HG03175 (cell line): Measurements from ENCODE around the gene PRDM12.

Source experiments
- ATAC-seq: cut with Tn5 transposase; IDR thresholded peaks from one replicate; pipeline ENCODE4 v1.9.1; 2021; ENCODE audit warnings: mild to moderate bottlenecking, moderate library complexity; ENCODE audit not compliant: unreplicated experiment

The PRDM12 gene

DNA sequence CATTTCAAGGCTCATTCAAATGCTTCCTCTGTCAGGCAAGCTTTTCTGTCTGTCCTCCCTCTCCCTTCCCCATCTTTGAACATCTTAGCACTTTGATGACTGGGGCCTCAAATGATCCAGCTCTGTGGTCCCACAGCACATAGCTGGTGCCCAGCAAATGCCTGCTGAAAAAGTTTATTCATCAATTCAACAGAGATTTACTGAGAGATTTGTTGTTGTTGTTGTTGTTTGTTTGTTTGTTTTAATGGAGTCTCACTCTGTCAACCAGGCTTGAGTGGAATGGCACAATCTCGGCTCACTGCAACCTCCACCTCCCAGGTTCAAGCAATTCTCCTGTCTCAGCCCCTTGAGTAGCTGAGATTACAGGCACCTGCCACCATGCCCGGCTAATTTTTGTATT, 23.2 kb downstream of the PRDM12 start:
- ATAC-seq, result no peak

- ATAC-seq, result no peak
Measured at GRCh38 chr9:130688072-130688471, 23.7 kb downstream of the PRDM12 start.

DNA sequence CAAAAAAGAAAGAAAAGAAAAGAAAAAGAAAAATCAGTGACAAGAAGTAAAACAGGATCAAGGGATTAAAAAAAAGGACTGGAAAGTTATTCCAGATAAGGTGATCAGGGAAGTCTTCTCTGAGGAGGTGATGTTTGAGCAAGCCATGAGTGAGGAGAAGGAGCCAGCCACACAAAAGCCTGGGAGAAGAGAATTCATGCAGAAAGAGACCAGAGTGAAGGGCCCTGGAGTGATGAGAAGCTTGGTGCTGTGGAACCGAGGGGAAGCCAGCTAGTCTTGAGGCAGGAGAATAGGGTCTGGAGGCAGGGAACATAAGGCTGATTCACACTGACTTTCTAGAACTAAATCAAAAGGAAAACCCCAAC, 25.2 kb downstream of the PRDM12 start:
- ATAC-seq, result no peak

DNA sequence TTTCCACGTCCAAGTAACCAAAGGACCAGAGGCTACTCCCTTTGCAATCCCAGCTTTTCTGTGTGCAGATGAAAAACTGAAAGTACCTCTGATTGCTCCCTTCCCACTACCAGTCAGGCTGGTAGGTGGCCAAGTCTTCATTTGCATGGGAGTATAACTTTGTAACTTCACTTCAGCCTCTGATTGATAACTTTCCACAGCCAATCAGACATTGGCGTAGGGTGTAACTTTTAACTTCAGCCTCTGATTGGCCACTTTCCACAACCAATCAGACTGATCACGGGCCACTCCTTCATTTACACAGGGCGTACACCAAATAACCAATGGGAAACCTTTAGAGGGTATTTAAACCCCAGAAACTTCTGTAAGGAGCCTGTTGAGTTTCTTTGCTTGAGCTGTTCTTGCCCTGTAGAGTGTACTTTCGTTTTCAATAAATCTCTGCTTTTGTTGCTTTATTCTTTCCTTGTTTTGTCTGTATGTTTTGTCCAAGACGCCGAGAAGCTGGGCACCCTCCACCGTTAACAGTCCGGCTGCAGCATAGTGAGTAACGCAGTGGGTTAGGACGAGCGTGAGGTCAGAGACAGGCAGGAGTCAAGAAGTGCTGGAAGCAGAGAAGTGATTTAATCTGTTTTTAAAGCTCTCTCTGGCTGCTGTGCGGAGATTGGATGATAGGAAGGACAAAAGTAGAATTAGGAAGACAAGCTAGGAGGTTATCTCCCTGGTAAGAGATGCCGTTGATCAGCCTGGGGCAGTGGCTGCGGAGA, 25.7 kb downstream of the PRDM12 start:
- no peak for ATAC-seq

GRCh38 chr9:130692321-130692720, 27.9 kb downstream of the PRDM12 start:
- ATAC-seq, result no peak

GRCh38 chr9:130693101-130693425, 28.7 kb downstream of the PRDM12 start:
- no peak for ATAC-seq

GRCh38 chr9:130693426-130694191, 29.2 kb downstream of the PRDM12 start, which contains the start of gene EXOSC2:
Gene EXOSC2 (plus strand): TSS chr9:130693780. CDS start chr9:130693792, 12 bp downstream.
- peak; percentile 93 for ATAC-seq

- ATAC-seq, result no peak
Measured at GRCh38 chr9:130694205-130694604, 29.8 kb downstream of the PRDM12 start.

GRCh38 chr9:130696139-130696650, 31.8 kb downstream of the PRDM12 start:
- ATAC-seq, result no peak

DNA sequence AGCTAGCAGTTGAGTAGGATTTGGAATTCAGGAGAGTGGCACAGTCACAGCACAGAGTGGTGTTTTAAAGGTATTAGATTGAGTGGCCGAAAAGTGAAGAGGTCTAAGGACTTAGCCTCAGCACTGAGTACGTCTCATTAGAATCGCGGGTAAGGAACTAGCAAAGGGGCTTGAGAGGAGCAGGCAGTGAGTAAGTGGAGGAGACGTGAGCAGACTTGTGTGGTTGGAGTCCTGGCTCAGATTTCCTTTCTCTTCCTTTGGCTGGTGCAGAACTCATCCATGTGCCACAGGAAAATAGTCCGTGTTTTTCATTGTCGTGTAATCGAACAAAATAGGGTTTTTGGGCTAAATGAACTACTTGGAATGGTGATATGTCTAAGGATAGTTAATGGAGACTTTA, 32.6 kb downstream of the PRDM12 start:
- ATAC-seq, result no peak

DNA sequence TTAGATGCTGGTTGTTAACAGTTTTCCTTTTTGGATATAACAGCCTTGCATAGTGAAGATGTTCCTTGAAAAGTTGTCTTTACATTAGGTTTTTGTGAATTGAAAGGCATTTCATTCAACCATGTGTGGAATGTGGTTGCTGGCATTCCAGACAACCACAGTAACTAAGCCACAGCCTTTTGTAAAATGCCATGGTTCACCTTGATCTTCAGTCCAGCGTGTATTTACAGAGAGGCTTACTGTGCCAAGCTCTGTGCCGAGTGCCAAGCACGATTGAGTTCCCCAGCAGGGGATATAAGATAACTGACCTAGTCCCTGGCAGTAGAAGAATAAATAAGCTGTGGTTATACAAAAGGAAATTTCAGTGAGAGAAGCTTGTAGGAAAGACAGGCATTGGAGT, 34.1 kb downstream of the PRDM12 start:
- ATAC-seq, result no peak

DNA sequence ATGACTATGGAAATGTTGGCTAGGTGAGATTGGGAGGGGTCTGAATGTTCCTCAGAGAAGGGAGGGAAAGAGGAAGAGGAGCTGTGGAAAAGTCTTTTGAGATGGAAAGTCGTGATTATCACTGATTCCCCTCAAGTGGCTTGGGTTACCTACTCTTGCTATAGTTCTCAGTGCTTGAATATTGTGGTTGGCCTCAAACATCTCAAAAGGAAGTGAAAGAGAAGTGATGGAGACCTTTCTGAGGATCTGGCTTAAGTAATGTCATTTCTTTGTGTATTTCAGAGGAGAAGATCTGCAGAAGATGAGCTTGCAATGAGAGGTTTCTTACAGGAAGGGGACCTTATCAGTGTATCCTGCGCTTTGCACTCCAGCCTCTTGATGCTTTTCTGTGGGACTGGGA, 34.7 kb downstream of the PRDM12 start:
- ATAC-seq, result no peak

GRCh38 chr9:130701059-130702022, 36.9 kb downstream of the PRDM12 start:
- peak; percentile 55 for ATAC-seq

DNA sequence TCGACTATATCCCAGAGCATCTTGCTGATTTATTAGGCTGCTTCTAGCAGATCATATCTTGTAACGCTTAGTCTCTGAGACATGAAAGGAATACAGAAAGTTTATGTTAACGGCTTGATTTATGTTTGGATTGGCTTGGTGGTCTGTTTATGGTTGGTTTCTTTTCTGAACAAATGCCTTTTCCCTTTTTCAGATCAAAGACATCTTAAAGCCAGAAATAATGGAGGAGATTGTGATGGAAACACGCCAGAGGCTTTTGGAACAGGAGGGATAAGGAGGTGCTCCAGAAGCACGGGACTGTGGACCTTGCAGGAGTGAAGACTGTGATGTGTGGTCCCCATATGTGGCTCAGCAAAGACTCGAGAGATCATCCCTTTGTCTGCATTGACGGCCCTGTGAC, 39.1 kb downstream of the PRDM12 start:
- no peak for ATAC-seq

GRCh38 chr9:130707225-130707976, 43.0 kb downstream of the PRDM12 start:
- ATAC-seq, result no peak

- ATAC-seq, result no peak
Measured at GRCh38 chr9:130710822-130711352, 46.5 kb downstream of the PRDM12 start.

DNA sequence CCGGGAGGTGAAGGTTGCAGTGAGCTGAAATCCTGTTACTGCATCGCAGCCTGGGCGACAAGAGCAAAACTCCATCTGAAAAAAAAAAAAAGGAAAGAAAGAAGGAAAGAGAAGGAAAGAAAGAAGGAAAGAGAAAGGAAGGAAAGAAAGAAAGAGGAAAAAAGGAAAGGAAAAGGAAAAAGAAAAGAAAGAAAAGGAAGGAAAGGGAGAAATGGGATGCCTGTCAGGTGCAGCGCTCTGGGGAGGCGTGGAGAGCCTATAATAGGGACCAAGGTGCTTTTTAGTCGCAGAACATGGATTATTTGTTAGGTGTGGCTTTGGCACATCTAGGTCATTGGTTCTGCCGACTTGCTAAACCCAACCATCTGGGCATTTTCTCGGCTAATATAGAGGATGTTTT, 47.1 kb downstream of the PRDM12 start:
- no peak for ATAC-seq

GRCh38 chr9:130712564-130713285, 48.3 kb downstream of the PRDM12 start:
- peak; percentile 97 for ATAC-seq

GRCh38 chr9:130713286-130713960, 49.0 kb downstream of the PRDM12 start:
- peak; percentile 3 for ATAC-seq
